HepG2 (cell line): ENCODE measurements around the gene SPINK4. TPM values are rescaled to one million over a fixed set of nuclear protein-coding genes. Genes with fewer than 3 reads are reported as not detected.

Experiments used
- BCL3 ChIP-seq: sonication (generic); formaldehyde crosslinking; IDR thresholded peaks from 2 replicates; pipeline ENCODE4 v1.5.1; 2020; ENCODE audit warnings: mild to moderate bottlenecking, missing genetic modification reagents, moderate library complexity
- EED ChIP-seq: sonication (generic); formaldehyde crosslinking; IDR thresholded peaks from 2 replicates; pipeline ENCODE4 v1.5.0; 2020; ENCODE audit warnings: mild to moderate bottlenecking, missing genetic modification reagents
- ELF4 ChIP-seq: sonication (generic); formaldehyde crosslinking; IDR thresholded peaks from 2 replicates; pipeline ENCODE4 v1.5.0; 2020; ENCODE audit warnings: missing genetic modification reagents, mild to moderate bottlenecking, moderate library complexity, borderline replicate concordance
- ESRRA ChIP-seq: sonication (generic); formaldehyde crosslinking; IDR thresholded peaks from 2 replicates; pipeline ENCODE4 v1.5.1; 2020; ENCODE audit warnings: mild to moderate bottlenecking, low read depth, missing genetic modification reagents
- FOSL2 ChIP-seq: sonication (generic); formaldehyde crosslinking; IDR thresholded peaks from 2 replicates; pipeline ENCODE4 v1.4.0; 2020; ENCODE audit warnings: missing genetic modification reagents
- HCFC1 ChIP-seq: fragments of 150-350 bp; IDR thresholded peaks from 2 replicates; pipeline ENCODE4 v1.6.1; 2014; ENCODE audit warnings: low read depth, low read length
- HHEX ChIP-seq: IDR thresholded peaks from 2 replicates; pipeline ENCODE4 v1.6.1; 2016; ENCODE audit warnings: control low read depth
- MBD4 ChIP-seq: IDR thresholded peaks from 2 replicates; pipeline ENCODE4 v1.6.1; 2012; ENCODE audit warnings: low read length, inconsistent platforms, borderline replicate concordance
- MTA1 ChIP-seq: sonication (generic); formaldehyde crosslinking; IDR thresholded peaks from 2 replicates; pipeline ENCODE4 v1.4.0; 2020; ENCODE audit warnings: missing genetic modification reagents, mild to moderate bottlenecking, borderline replicate concordance
- MYC ChIP-seq: sonication (generic); formaldehyde crosslinking; IDR thresholded peaks from 2 replicates; pipeline ENCODE4 v1.9.0; 2021; ENCODE audit warnings: missing genetic modification reagents, borderline replicate concordance
- PAF1 ChIP-seq: IDR thresholded peaks from 2 replicates; pipeline ENCODE4 v1.6.1; 2016; ENCODE audit warnings: missing genetic modification reagents, missing compliant biosample characterization
- SAFB2 ChIP-seq: sonication (generic); formaldehyde crosslinking; IDR thresholded peaks from 2 replicates; pipeline ENCODE4 v1.5.1; 2020; ENCODE audit warnings: missing genetic modification reagents, low read depth, mild to moderate bottlenecking, borderline replicate concordance
- SALL2 ChIP-seq: sonication (generic); formaldehyde crosslinking; IDR thresholded peaks from 2 replicates; pipeline ENCODE4 v1.8.1; 2023; ENCODE audit warnings: mild to moderate bottlenecking, missing genetic modification reagents, inconsistent platforms
- SAP130 ChIP-seq: IDR thresholded peaks from 2 replicates; pipeline ENCODE4 v1.6.1; 2016; ENCODE audit warnings: low read depth
- SOX5 ChIP-seq: IDR thresholded peaks from 2 replicates; pipeline ENCODE4 v1.6.1; 2016; ENCODE audit warnings: borderline replicate concordance
- TRIM24 ChIP-seq: sonication (generic); formaldehyde crosslinking; IDR thresholded peaks from 2 replicates; pipeline ENCODE4 v1.8.0; 2022; ENCODE audit warnings: mild to moderate bottlenecking, missing genetic modification reagents
- ZC3H4 ChIP-seq: sonication (generic); formaldehyde crosslinking; IDR thresholded peaks from 2 replicates; pipeline ENCODE4 v1.4.0; 2020; ENCODE audit warnings: missing genetic modification reagents, borderline replicate concordance
- ZFP37 ChIP-seq: sonication (generic); formaldehyde crosslinking; IDR thresholded peaks from 2 replicates; pipeline ENCODE4 v1.4.0; 2020; ENCODE audit warnings: missing genetic modification reagents, borderline replicate concordance
- ZFX ChIP-seq: sonication (generic); formaldehyde crosslinking; IDR thresholded peaks from 2 replicates; pipeline ENCODE4 v1.4.0; 2020; ENCODE audit warnings: mild to moderate bottlenecking, low read depth, missing genetic modification reagents, moderate library complexity
- ZNF30 ChIP-seq: sonication (generic); formaldehyde crosslinking; IDR thresholded peaks from 2 replicates; pipeline ENCODE4 v1.5.0; 2020; ENCODE audit warnings: mild to moderate bottlenecking, missing genetic modification reagents
- ZNF543 ChIP-seq: sonication (generic); formaldehyde crosslinking; IDR thresholded peaks from 2 replicates; pipeline ENCODE4 v1.4.0; 2020; ENCODE audit warnings: mild to moderate bottlenecking, missing genetic modification reagents
- ZNF550 ChIP-seq: sonication (generic); formaldehyde crosslinking; IDR thresholded peaks from 2 replicates; pipeline ENCODE4 v1.4.0; 2020; ENCODE audit warnings: mild to moderate bottlenecking, missing genetic modification reagents, borderline replicate concordance
- ZNF557 ChIP-seq: sonication (generic); formaldehyde crosslinking; IDR thresholded peaks from 2 replicates; pipeline ENCODE4 v1.4.0; 2020; ENCODE audit warnings: missing genetic modification reagents
- ZNF644 ChIP-seq: IDR thresholded peaks from 2 replicates; pipeline ENCODE4 v1.6.1; 2016; ENCODE audit warnings: low read depth
- ZNF7 ChIP-seq: IDR thresholded peaks from 2 replicates; pipeline ENCODE4 v1.6.1; 2016; ENCODE audit warnings: missing biosample characterization, missing genetic modification reagents
- ZNF766 ChIP-seq: sonication (generic); formaldehyde crosslinking; IDR thresholded peaks from 2 replicates; pipeline ENCODE4 v1.5.0; 2020; ENCODE audit warnings: missing genetic modification reagents, borderline replicate concordance
- ZNF772 ChIP-seq: sonication (generic); formaldehyde crosslinking; IDR thresholded peaks from 2 replicates; pipeline ENCODE4 v1.5.0; 2020; ENCODE audit warnings: mild to moderate bottlenecking, missing genetic modification reagents
- ZNF83 ChIP-seq: sonication (generic); formaldehyde crosslinking; IDR thresholded peaks from 2 replicates; pipeline ENCODE4 v1.4.0; 2020; ENCODE audit warnings: missing genetic modification reagents, mild to moderate bottlenecking, borderline replicate concordance
- ZSCAN25 ChIP-seq: sonication (generic); formaldehyde crosslinking; IDR thresholded peaks from 2 replicates; pipeline ENCODE4 v1.8.0; 2022; ENCODE audit warnings: mild to moderate bottlenecking, missing genetic modification reagents
- ZSCAN30 ChIP-seq: sonication (generic); formaldehyde crosslinking; IDR thresholded peaks from 2 replicates; pipeline ENCODE4 v1.5.0; 2020; ENCODE audit warnings: mild to moderate bottlenecking, missing genetic modification reagents
- polyA plus RNA-seq, 8 experiments: library from polyadenylated mRNA; depleted of rRNA in 3 of 8; stranded (reverse) in 7 of 8; unstranded in 1 of 8; fragments of >200 nt; fragmentation: Illumina TruSeq in 4 of 8; extraction: Trizol in 4 of 8; gene quantifications; 2 replicates each; pipeline versions ENCODE4 v1.2.1 to v1.2.3, GENCODE V29; 2011 to 2016; ENCODE audit warnings: low read depth in 4 of 8, missing spikeins in 1 of 8, mixed read lengths in 1 of 8; ENCODE audit not compliant: insufficient read depth in 1 of 8
- total RNA-seq, 5 experiments: library from RNA; depleted of rRNA; stranded (reverse); fragments of >200 nt; fragmentation: Illumina TruSeq; extraction: Trizol; gene quantifications; 2 replicates each; pipeline ENCODE4 v1.2.3, GENCODE V29; 2016; ENCODE audit warnings: low read depth in 1 of 5
- TF ChIP-seq, protein P1 (sequence below): sonication (generic); formaldehyde crosslinking; IDR thresholded peaks from 2 replicates; pipeline ENCODE4 v1.4.0; 2020; ENCODE audit warnings: missing genetic modification reagents, borderline replicate concordance
- TF ChIP-seq, protein P2 (sequence below): sonication (generic); formaldehyde crosslinking; IDR thresholded peaks from 2 replicates; pipeline ENCODE4 v1.5.0; 2020; ENCODE audit warnings: mild to moderate bottlenecking, missing genetic modification reagents

SPINK4 gene
- total and polyA plus RNA-seq, 2 of the 13 experiments (the other 11 are each of a cell fraction or from before 2014, with no cell fraction given) = 0.53 to 3.4 TPM

DNA sequence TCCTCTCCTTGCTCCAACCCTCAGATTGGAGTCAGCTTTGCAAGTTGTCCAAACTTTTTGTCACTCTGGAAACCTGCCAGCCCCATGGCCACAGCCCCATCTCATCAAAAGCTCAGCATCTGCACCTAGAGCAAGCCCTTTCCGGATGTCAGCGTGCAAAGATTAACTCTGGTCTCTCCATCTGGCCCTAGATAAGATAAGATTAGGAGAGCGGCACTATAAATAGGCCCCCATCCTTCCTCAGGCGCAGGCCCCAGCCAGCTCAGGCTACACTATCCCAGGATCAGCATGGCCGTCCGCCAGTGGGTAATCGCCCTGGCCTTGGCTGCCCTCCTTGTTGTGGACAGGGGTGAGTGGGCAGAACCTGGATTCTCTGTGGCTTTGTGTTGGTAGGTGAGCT, at the start of gene SPINK4 (continued):
- TF ChIP-seq, protein P1, sequence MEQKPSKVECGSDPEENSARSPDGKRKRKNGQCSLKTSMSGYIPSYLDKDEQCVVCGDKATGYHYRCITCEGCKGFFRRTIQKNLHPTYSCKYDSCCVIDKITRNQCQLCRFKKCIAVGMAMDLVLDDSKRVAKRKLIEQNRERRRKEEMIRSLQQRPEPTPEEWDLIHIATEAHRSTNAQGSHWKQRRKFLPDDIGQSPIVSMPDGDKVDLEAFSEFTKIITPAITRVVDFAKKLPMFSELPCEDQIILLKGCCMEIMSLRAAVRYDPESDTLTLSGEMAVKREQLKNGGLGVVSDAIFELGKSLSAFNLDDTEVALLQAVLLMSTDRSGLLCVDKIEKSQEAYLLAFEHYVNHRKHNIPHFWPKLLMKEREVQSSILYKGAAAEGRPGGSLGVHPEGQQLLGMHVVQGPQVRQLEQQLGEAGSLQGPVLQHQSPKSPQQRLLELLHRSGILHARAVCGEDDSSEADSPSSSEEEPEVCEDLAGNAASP (CRISPR knock-in tag) = no peak; the same call in 1 of the 2 replicates
- TF ChIP-seq SOX5 (CRISPR knock-in tag) (peak; percentile 20; the same call in 1 of the 2 replicates), FOSL2 (CRISPR knock-in tag) (peak; percentile 27), ZNF766 (no peak), ZNF83 (no peak), ESRRA (CRISPR knock-in tag) (no peak), ZNF550 (CRISPR knock-in tag) (no peak), ZFX (CRISPR knock-in tag) (peak; percentile 70), ZNF30 (CRISPR knock-in tag) (no peak), HHEX (no peak), MYC (no peak), TRIM24 (no peak), ZSCAN25 (CRISPR knock-in tag) (no peak), SALL2 (CRISPR knock-in tag) (no peak), EED (CRISPR knock-in tag) (no peak), BCL3 (CRISPR knock-in tag) (no peak), ZNF772 (CRISPR knock-in tag) (no peak), HCFC1 (no peak), PAF1 (CRISPR knock-in tag) (no peak), ZNF543 (CRISPR knock-in tag) (no peak), ZSCAN30 (CRISPR knock-in tag) (no peak), ZFP37 (no peak), ZNF557 (CRISPR knock-in tag) (no peak), SAP130 (0 out of 2 replicates have a peak, but pooled peaks have one; percentile 19), MTA1 (CRISPR knock-in tag) (peak; percentile 44; the same call in 1 of the 2 replicates), MBD4 (no peak), ZNF644 (no peak), ZNF7 (CRISPR knock-in tag) (no peak), SAFB2 (CRISPR knock-in tag) (no peak), ZC3H4 (CRISPR knock-in tag) (no peak), ELF4 (CRISPR knock-in tag) (no peak)
- TF ChIP-seq, protein P2, sequence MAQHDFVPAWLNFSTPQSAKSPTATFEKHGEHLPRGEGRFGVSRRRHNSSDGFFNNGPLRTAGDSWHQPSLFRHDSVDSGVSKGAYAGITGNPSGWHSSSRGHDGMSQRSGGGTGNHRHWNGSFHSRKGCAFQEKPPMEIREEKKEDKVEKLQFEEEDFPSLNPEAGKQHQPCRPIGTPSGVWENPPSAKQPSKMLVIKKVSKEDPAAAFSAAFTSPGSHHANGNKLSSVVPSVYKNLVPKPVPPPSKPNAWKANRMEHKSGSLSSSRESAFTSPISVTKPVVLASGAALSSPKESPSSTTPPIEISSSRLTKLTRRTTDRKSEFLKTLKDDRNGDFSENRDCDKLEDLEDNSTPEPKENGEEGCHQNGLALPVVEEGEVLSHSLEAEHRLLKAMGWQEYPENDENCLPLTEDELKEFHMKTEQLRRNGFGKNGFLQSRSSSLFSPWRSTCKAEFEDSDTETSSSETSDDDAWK (CRISPR knock-in tag) = no peak
